Measurements from ENCODE around the gene CHRNA10.

DNA sequence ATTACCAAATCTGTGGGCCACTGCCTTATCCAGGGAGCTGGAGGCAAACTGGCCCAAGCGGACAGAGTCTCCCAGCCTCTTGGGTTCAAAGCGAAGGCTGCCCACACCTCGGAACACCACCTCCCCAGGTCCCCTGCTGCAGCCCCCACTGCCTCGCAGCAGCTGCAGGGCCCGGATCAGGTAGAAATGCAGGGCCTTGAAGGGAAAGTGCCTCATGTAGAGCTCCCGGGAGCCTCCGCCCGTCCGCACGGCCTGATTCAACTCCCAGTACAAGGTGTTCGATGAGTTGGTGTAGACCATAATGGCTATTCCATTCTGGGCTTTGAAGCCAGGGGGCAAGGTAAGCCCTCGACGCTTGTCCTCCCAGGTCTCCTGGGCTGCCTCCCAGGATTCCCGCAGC, 31.3 kb downstream of the CHRNA10 start:
- TF ChIP-seq, protein P1, sequence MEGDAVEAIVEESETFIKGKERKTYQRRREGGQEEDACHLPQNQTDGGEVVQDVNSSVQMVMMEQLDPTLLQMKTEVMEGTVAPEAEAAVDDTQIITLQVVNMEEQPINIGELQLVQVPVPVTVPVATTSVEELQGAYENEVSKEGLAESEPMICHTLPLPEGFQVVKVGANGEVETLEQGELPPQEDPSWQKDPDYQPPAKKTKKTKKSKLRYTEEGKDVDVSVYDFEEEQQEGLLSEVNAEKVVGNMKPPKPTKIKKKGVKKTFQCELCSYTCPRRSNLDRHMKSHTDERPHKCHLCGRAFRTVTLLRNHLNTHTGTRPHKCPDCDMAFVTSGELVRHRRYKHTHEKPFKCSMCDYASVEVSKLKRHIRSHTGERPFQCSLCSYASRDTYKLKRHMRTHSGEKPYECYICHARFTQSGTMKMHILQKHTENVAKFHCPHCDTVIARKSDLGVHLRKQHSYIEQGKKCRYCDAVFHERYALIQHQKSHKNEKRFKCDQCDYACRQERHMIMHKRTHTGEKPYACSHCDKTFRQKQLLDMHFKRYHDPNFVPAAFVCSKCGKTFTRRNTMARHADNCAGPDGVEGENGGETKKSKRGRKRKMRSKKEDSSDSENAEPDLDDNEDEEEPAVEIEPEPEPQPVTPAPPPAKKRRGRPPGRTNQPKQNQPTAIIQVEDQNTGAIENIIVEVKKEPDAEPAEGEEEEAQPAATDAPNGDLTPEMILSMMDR (IDR thresholded peaks at IDR 0.05) = no peak
- TF ChIP-seq POLR2A (IDR thresholded peaks at IDR 0.05) = no peak
- TF ChIP-seq POLR2AphosphoS5 (IDR thresholded peaks at IDR 0.05) = no peak

Data from transverse colon (tissue), 4 donors.